Body of pancreas (tissue), 4 donors: Measurements from ENCODE around the gene PSMC5.

Source experiments
- POLR2A ChIP-seq, 3 donors: fragments of 450-650 bp; IDR thresholded peaks; one replicate each; pipeline ENCODE4 v1.6.1; 2016; ENCODE audit warnings: antibody characterized with exemption in 3 of 3, mild to moderate bottlenecking in 2 of 3
- TF ChIP-seq, protein P1 (sequence below), 7 experiments: fragments of 450-650 bp in 4 of 7; fragments of 200-600 bp in 3 of 7; sonication (generic) in 3 of 7; IDR thresholded peaks; one replicate each; pipeline ENCODE4 v1.5.1; 2016 to 2019; ENCODE audit warnings: antibody characterized with exemption in 7 of 7

DNA sequence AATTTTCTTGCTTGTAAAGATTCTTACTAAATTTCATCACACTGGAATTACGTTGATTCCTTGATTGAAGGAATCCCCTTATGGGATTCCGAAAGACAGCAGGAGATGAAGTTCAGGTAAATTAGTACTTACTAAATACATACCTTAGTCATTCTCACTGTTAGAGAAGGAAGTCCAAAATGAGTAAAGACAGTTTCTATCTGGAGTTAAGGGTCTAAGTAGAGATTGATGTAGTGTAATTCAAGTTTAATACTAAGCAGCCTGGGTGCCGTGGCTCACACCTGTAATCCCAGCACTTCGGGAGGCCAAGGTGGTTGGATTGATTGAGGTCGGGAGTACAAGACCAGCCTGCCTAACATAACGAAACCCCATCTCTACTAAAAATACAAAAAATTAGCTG lies 43.7 kb upstream of the PSMC5 start:
- no peak for TF ChIP-seq POLR2A (IDR thresholded peaks at IDR 0.05)
- TF ChIP-seq, protein P1, sequence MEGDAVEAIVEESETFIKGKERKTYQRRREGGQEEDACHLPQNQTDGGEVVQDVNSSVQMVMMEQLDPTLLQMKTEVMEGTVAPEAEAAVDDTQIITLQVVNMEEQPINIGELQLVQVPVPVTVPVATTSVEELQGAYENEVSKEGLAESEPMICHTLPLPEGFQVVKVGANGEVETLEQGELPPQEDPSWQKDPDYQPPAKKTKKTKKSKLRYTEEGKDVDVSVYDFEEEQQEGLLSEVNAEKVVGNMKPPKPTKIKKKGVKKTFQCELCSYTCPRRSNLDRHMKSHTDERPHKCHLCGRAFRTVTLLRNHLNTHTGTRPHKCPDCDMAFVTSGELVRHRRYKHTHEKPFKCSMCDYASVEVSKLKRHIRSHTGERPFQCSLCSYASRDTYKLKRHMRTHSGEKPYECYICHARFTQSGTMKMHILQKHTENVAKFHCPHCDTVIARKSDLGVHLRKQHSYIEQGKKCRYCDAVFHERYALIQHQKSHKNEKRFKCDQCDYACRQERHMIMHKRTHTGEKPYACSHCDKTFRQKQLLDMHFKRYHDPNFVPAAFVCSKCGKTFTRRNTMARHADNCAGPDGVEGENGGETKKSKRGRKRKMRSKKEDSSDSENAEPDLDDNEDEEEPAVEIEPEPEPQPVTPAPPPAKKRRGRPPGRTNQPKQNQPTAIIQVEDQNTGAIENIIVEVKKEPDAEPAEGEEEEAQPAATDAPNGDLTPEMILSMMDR (IDR thresholded peaks at IDR 0.05): no peak
